ENCODE measurements around the gene ATP8B4. TPM values are rescaled to one million over a fixed set of nuclear protein-coding genes. Genes with fewer than 3 reads are reported as not detected.
A peak's percentile ranks its signal among the peaks of the same experiment; 100 is the strongest.

The ATP8B4 gene
- total RNA-seq, 1 donor from 2014 or later: 0.98 TPM

DNA sequence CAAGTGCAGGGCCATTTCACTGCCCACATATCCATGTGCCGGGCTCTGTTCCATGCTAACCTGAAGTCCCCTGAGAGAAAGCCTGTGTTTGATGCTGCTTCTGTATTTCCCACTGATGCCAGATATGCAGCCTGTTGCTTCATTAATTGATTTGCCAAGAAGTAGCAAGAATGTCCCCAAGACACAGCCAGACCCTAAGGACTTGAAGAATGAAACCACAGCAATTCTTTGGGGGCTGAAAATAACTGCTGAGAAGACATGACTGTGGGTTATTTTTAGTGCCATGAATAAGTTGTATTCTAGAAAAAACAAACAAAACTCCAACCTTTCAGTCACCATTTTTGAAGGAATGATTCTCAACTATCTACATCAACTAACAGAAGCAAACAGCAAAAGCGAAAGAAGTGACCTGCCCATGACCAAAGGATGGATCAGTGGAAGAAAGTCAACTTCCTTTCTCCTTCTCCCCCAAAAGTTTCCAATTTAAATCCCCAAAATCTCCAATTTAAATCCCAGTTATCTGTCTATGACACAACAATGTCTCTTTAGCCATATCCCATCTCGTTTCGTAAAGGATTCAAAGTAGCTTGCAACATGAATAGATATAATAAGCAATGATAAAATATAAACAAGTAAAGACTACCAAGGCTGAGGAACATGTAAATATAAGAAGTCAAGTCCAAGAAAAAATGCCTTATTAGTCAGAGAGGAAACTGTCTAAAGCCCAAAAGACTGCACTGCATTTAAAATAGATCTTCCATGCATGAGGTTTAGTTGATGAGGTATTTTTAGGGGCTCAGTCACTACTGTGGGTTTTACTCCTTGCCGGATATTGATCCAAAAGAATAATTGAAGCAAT lies 271.4 kb downstream of the ATP8B4 start:
- no peak for DNase-seq (ENCODE audit: low spot score, unreplicated experiment)
- Mint-ChIP-seq H3K27ac (no peak overlapping the region), H3K36me3 (ENCODE audit: insufficient read depth) (no peaks in the 10 kb centered on the region), H3K4me1 (ENCODE audit: low read depth) (peaks cover 8% of the 10 kb centered on the region), H3K4me3 (ENCODE audit: low read depth) (no peak overlapping the region), H3K9me3 (ENCODE audit: low read depth) (peaks cover 10% of the 10 kb centered on the region), H3K27me3 (peaks cover 4% of the 10 kb centered on the region)
- TF ChIP-seq, protein P1, sequence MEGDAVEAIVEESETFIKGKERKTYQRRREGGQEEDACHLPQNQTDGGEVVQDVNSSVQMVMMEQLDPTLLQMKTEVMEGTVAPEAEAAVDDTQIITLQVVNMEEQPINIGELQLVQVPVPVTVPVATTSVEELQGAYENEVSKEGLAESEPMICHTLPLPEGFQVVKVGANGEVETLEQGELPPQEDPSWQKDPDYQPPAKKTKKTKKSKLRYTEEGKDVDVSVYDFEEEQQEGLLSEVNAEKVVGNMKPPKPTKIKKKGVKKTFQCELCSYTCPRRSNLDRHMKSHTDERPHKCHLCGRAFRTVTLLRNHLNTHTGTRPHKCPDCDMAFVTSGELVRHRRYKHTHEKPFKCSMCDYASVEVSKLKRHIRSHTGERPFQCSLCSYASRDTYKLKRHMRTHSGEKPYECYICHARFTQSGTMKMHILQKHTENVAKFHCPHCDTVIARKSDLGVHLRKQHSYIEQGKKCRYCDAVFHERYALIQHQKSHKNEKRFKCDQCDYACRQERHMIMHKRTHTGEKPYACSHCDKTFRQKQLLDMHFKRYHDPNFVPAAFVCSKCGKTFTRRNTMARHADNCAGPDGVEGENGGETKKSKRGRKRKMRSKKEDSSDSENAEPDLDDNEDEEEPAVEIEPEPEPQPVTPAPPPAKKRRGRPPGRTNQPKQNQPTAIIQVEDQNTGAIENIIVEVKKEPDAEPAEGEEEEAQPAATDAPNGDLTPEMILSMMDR (IDR thresholded peaks at IDR 0.05; ENCODE audit: unreplicated experiment): no peak

DNA sequence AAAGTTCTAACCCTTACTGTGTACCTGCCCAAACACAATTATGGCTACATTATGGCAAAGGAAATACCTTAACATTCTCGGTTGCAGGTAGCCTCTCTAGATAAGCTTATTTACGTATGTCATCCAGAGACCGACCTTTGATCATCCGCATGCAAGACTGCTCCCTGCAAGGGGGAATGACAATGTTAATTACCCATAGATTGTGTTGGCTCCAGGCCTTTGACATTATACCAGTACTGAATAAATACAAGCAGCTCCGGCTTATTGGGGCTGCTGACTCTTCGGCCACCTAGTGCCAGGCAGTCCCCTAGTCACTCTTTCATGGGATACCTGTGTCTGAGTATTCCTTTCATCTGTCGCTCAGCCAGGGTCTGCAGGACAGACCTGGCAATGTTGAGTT lies 274.6 kb downstream of the ATP8B4 start:
- peaks cover 19% of the 10 kb centered on the region for H3K9me3 Mint-ChIP-seq (ENCODE audit: low read depth)
- TF ChIP-seq, protein P1 (IDR thresholded peaks at IDR 0.05; ENCODE audit: unreplicated experiment): no peak
- DNase-seq (ENCODE audit: low spot score, unreplicated experiment): no peak
- H3K4me1 Mint-ChIP-seq (ENCODE audit: low read depth): peaks cover 8% of the 10 kb centered on the region
- no peaks in the 10 kb centered on the region for H3K36me3 Mint-ChIP-seq (ENCODE audit: insufficient read depth)
- H3K4me3 Mint-ChIP-seq (ENCODE audit: low read depth): no peak overlapping the region
- no peak overlapping the region for H3K27ac Mint-ChIP-seq
- H3K27me3 Mint-ChIP-seq: peaks cover 4% of the 10 kb centered on the region

DNA sequence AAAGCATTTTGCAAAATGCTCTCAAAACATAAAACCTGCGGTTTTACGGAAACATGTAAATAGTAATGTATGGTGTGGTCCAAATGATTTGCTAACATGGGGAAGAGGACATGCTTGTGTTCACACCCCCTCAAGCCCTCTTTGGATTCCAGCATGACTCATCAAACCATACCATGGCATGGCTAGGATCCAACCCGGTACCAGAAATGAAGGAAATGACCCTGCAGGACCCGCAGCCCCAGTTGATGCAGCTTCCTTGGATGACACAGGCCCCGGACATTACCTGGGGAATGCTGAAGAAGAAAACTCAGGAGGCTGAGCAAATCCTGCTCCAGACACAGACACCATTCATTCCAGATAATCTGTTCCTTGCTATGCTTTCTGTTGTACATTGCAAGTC lies 275.3 kb downstream of the ATP8B4 start:
- Mint-ChIP-seq H3K4me3 (ENCODE audit: low read depth) (no peak overlapping the region), H3K27me3 (peaks cover 4% of the 10 kb centered on the region), H3K27ac (no peak overlapping the region), H3K9me3 (ENCODE audit: low read depth) (peaks cover 23% of the 10 kb centered on the region), H3K4me1 (ENCODE audit: low read depth) (peaks cover 8% of the 10 kb centered on the region), H3K36me3 (ENCODE audit: insufficient read depth) (no peaks in the 10 kb centered on the region)
- no peak for DNase-seq (ENCODE audit: low spot score, unreplicated experiment)
- TF ChIP-seq, protein P1 (IDR thresholded peaks at IDR 0.05; ENCODE audit: unreplicated experiment): no peak

DNA sequence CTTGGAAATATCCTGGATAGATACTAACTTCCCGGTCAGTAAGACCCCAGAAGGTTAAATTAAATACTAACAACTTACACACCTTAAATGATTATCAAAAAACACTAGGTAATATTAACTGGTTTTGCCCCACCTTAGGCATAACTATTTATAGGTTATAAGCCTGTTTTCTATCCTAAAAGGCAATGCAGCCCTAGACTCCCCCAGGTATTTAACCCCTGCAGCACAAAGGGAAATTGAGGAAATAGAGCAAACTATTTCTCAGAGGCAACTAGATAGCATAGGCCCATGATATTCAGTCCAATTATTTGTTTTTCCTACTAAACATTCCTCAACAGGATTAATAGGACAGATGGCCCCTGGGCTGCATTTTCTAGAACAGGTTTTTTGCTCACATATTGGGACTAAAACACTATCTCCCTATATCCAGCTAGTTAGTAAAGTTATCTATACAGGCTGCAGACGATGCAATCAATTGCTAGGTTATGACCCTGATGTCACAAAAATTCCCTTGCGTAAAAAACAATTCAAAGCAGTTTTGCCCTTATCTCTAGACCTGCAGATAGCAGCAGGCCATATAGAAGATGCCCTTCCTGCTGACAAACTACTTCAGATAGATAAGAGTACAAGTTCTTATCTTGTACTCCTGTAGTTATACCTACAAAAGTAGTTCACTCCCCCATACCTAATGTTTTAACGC lies 276.9 kb downstream of the ATP8B4 start:
- no peak for DNase-seq (ENCODE audit: low spot score, unreplicated experiment)
- H3K36me3 Mint-ChIP-seq (ENCODE audit: insufficient read depth): no peaks in the 10 kb centered on the region
- H3K9me3 Mint-ChIP-seq (ENCODE audit: low read depth): peaks cover 29% of the 10 kb centered on the region
- no peak overlapping the region for H3K4me3 Mint-ChIP-seq (ENCODE audit: low read depth)
- TF ChIP-seq, protein P1 (IDR thresholded peaks at IDR 0.05; ENCODE audit: unreplicated experiment): no peak
- H3K4me1 Mint-ChIP-seq (ENCODE audit: low read depth): peaks cover 8% of the 10 kb centered on the region
- H3K27me3 Mint-ChIP-seq: no peaks in the 10 kb centered on the region
- H3K27ac Mint-ChIP-seq: no peak overlapping the region

DNA sequence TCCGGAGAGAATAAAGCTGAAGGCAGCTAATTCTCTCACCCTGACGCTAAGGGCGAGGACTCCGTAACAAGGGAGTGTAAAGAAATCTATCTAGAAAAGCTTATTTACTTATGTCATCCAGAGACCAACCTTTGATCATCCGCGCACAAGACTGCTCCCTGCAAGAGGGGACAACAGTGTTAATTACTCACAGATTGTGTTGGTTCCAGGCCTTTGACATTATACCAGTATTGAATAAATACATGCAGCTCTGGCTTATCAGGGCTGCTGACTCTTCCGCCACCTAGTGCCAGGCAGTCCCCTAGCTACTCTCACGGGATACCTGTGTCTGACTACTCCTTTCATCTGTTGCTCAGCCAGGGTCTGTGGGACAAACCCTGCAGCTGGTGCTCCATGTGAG lies 286.5 kb downstream of the ATP8B4 start:
- no peaks in the 10 kb centered on the region for H3K36me3 Mint-ChIP-seq (ENCODE audit: insufficient read depth)
- no peak overlapping the region for H3K4me3 Mint-ChIP-seq (ENCODE audit: low read depth)
- peaks cover 5% of the 10 kb centered on the region for H3K4me1 Mint-ChIP-seq (ENCODE audit: low read depth)
- peaks cover 5% of the 10 kb centered on the region for H3K27me3 Mint-ChIP-seq
- DNase-seq (ENCODE audit: low spot score, unreplicated experiment): peak; percentile 22
- no peak overlapping the region for H3K27ac Mint-ChIP-seq
- TF ChIP-seq, protein P1 (IDR thresholded peaks at IDR 0.05; ENCODE audit: unreplicated experiment): peak; percentile 67
- peaks cover 10% of the 10 kb centered on the region for H3K9me3 Mint-ChIP-seq (ENCODE audit: low read depth)
